GM12872 (cell line): ENCODE measurements around the gene AGER.

Source experiments
- TF ChIP-seq, protein P1 (sequence below): IDR thresholded peaks from 3 replicates; pipeline ENCODE4 v1.5.1; 2011; ENCODE audit warnings: low read depth, mild to moderate bottlenecking, low read length, moderate library complexity; ENCODE audit not compliant: insufficient read depth

AGER gene

DNA sequence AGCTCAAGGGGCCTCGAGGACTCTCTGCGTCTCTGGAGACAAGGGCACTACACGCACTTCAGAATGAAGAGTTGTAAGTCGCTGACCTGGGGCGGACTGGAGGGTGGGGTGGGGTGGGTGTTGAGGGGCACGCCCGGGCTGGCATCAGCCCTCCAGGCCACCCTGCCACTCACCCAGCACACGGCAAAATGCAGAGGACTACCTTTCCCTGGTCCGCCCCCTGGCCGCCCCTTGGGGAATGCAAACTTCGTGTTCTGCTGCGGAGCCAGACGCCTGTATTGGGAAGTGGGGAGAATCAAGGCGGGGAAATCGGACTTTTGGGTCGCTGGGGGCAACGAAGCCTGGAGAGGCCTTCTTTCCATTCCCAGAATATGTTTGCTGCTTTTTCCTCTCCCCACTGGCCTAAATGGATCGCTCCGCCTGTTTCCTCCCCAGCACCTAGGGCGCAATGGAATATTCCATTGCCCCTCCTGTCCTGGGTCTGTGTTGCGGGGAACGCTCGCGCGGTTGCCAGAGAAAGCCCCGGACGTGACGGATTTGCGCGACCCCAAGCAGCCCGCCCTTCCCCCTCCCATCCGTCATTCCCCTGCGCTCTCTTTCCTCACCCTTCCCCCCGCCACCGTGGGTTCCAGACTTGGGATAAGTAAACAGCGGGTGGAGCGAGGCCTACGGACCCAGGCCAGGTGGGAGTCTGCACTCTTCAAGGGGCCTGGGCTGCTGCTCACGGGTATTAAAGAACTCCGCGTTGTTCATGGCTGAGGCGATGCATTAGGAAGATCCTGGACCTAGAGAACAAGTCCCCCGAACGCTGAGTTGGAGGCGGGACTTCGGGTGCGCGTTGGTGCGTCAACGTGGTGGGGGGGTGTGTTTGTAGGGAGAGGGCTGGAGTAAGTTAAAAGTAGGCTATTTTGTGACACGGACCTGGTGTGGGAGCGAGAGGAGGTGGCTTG is 30.2 kb downstream of the AGER start, which contains the start of gene PPT2:
Gene PPT2 (plus strand): TSS at position 578 of the 950 bp plus-strand sequence. CDS start 454 bp downstream, outside the sequence.
- TF ChIP-seq, protein P1, sequence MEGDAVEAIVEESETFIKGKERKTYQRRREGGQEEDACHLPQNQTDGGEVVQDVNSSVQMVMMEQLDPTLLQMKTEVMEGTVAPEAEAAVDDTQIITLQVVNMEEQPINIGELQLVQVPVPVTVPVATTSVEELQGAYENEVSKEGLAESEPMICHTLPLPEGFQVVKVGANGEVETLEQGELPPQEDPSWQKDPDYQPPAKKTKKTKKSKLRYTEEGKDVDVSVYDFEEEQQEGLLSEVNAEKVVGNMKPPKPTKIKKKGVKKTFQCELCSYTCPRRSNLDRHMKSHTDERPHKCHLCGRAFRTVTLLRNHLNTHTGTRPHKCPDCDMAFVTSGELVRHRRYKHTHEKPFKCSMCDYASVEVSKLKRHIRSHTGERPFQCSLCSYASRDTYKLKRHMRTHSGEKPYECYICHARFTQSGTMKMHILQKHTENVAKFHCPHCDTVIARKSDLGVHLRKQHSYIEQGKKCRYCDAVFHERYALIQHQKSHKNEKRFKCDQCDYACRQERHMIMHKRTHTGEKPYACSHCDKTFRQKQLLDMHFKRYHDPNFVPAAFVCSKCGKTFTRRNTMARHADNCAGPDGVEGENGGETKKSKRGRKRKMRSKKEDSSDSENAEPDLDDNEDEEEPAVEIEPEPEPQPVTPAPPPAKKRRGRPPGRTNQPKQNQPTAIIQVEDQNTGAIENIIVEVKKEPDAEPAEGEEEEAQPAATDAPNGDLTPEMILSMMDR: no peak

DNA sequence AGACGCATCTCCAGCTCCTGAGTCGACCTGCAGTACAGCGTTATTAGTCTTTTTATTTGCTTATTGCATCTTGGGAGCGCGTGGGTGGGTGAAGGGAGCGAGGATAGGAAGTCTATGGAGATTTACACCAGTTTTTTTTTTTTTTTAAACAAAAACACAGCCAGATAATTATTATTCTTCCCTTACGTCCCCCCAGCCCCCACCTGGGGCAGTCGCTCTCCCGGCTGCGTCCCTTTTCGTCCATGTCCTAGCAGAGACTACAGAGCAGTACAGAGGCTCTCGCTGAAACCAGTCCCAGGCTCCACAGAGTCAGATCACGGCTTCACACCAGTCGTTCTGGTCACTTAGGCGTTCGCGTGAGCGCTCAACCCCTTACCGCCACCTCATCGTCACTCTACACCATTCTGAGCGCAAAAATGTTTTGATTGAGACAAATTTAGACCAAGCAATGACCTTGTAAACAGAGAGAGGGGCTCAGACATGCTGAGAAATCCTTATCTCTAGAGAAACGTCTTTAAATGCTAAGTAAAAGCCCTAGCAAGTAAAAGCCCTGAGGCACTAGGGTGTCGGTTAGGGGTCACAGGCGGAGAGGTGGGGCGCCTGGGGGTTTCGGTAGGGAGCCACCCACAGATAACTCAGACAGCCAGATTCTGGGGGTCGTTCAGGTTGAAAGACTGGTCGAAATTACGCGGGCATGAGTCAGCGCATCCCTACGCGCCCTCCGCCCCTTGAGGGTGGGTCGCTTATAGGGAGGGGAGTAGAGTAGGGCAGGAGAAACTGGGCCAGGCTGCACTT is 31.1 kb downstream of the AGER start:
- TF ChIP-seq, protein P1: no peak

DNA sequence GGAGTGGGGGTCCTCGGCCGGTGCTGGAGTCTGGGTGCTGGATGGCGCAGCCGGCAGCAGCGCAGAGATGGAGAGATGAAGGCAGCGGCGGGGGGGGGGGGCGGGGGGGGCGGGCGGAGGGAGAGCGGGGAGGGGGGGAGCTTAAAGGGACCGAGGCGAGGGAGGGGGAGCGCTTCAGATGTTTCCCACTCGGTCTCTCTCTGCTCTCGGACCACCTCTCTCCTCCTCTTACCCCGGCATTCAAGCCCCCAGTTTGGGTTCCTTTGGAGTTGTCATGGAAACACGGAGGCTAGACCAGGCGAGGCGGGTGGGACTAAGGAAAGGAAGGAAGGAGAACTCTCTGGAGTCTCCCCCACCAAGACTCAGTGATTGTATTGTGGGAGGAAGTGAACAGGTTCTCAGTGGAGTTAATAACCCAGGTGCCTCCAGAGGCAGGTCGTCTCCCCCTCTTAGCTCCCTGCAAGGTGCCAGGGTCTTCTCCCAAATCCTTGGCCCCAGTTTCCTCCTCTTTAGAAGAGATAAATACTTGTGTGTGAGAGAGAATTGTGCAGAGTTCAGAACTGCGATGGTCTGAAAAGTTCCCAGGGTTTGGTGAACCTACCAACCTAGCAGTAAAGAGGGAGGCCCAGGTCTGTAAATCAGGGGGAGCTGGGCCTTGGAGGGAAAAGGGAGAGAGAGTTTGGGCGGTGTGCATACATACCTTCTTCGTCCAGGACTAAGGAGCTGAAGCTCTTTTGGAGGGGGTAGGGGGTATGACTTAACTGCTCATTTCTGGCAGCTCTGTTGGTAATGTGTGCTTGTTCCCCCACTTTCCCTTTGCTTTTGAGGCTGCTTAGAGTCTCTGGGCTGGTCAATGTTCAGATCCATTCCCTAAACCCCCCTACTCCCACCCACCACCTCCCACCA is 31.9 kb downstream of the AGER start, which contains the start of gene PRRT1:
Gene PRRT1 (minus strand): TSS at position 77 of the 906 bp plus-strand sequence. CDS start 112 bp downstream, outside the sequence.
- TF ChIP-seq, protein P1: no peak

DNA sequence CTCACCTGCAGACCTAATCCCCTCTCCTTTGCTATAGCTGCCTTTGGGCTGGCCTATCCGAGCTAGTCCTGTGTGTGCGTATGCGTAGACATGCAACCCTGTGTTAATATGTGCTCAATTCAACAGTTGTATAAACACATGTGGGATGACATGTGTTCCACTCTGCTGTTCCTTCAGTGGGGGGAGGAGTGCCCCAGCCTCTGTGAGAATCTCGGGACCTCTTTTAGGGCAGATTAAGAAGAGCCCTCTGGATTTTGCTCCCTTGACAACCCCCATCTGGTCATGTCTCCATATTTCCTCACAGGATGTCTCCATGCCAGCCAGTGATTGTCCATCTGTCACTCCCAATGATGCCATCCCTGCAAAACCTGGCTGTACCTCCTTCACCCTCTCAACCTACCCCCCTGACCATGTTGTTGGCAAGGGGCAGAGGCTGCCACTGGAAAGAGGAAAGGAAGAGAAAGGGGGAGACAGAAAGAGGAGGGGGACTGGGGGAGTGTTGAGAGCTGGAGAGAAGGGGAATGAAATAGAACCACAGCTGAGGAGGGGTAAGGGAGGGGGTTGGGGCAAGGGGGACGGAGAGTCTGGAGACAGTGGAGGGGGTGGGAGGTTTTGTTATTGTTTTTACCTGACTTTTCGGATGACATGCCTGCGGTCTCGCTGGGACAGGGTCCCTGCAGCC is 32.7 kb downstream of the AGER start:
- TF ChIP-seq, protein P1: no peak

DNA sequence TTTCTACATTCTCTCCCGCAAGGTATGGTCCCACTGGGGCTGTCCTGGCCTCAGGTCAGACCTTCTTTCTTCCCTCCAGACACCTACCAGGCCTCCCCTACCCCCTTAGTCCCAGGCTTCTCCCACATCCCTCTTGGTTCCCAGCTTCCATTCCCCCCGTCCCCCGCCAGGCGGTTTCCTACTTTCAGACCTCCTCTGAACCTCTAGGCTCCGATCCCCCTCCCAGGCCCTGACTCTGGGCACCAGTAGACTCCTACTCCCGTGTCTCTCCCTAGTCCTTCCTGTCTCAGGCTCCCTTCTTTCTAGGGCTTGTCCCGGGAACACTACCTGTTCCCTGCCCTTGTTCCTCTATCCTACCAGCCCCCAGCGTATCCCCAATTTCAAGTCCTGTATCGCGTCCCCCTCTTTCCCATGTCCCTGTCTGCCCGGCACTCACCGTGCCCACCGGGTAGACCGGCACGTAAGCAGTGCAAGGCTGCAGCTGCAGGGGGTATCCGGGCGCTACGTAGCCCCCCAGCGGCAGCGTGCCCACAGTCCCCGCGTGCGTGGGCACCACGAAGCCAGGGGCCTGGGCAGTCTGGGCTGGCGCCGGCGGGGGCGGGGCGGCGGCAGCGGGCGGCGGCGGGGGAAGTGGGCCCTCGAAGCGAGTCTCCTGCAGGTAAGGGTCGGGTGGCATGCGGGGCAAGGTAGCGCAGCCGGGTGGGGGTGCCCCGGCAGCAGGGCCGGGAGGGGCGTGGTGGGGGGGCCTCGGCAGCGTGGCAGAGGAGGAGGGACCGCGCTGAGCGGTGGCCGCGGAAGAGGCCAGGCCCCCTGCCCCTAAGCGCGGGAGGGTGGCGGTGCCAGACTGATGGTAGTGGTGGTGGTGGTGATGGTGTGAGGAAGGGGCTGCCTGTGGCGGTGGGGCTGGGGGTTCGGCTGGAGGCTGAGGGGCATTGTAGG is 33.9 kb downstream of the AGER start:
- TF ChIP-seq, protein P1: no peak
